T-helper 1 cell treated with Interleukin-12 subunit alpha and Interleukin-12 subunit beta and Interleukin-4 antibody, amounts not matched to agents 30 ng/mL and 1 ng/mL, for 36 hours (primary cell): ENCODE data around the gene SZRD1. TPM values are rescaled to one million over a fixed set of nuclear protein-coding genes. Genes with fewer than 3 reads are reported as not detected.

ENCODE experiments used
- intact Hi-C: fragments of 100-400 bp; cut with micrococcal nuclease; formaldehyde crosslinking; loops from one replicate; pipeline ENCODE4 v1.15.1; 2024
- total RNA-seq: library from RNA; stranded (reverse); gene quantifications from 2 replicates; pipeline ENCODE4 v1.2.3, GENCODE V29; 2022

Gene SZRD1
- total RNA-seq, 1 donor from 2014 or later: 179 TPM

- intact Hi-C loops: no loop called here
Measured at GRCh38 chr1:16393570-16394521, 26.8 kb downstream of the SZRD1 start.

GRCh38 chr1:16394977-16395376 is 27.9 kb downstream of the SZRD1 start:
- intact Hi-C loops: no loop called here

- intact Hi-C loops: no loop called here
Measured at GRCh38 chr1:16396591-16396990, 29.5 kb downstream of the SZRD1 start.

- intact Hi-C loops: no loop called here
Measured at GRCh38 chr1:16397120-16397519, 30.1 kb downstream of the SZRD1 start.

GRCh38 chr1:16398371-16398953 is 31.4 kb downstream of the SZRD1 start:
- intact Hi-C loops: no loop called here

GRCh38 chr1:16402742-16403141 is 35.7 kb downstream of the SZRD1 start:
- intact Hi-C loops: no loop called here

GRCh38 chr1:16405441-16405840 is 38.4 kb downstream of the SZRD1 start:
- intact Hi-C loops: no loop called here

GRCh38 chr1:16406868-16407267 is 39.8 kb downstream of the SZRD1 start:
- intact Hi-C loops: no loop called here

- intact Hi-C loops: no loop called here
Measured at GRCh38 chr1:16409536-16410152, 42.6 kb downstream of the SZRD1 start.

GRCh38 chr1:16410803-16411202 is 43.8 kb downstream of the SZRD1 start:
- intact Hi-C loops: no loop called here

- intact Hi-C loops: no loop called here
Measured at GRCh38 chr1:16413191-16413590, 46.1 kb downstream of the SZRD1 start.

- intact Hi-C loops: no loop called here
Measured at GRCh38 chr1:16418823-16419425, 51.9 kb downstream of the SZRD1 start.

GRCh38 chr1:16420424-16421118 is 53.5 kb downstream of the SZRD1 start:
- intact Hi-C loops: loop anchor here (1.0 kb wide), 4 partner anchors 20 to 53 kb away; partner anchors contain the start of genes NECAP2 and SZRD1

GRCh38 chr1:16421201-16421600 is 54.2 kb downstream of the SZRD1 start:
- intact Hi-C loops: no loop called here

- intact Hi-C loops: no loop called here
Measured at GRCh38 chr1:16422041-16422440, 55.0 kb downstream of the SZRD1 start.

GRCh38 chr1:16425125-16426025 is 58.3 kb downstream of the SZRD1 start:
- intact Hi-C loops: no loop called here

- intact Hi-C loops: no loop called here
Measured at GRCh38 chr1:16430606-16431005, 63.6 kb downstream of the SZRD1 start.

GRCh38 chr1:16433030-16433429 is 66.0 kb downstream of the SZRD1 start:
- intact Hi-C loops: no loop called here

GRCh38 chr1:16434007-16434406 is 67.0 kb downstream of the SZRD1 start:
- intact Hi-C loops: no loop called here

GRCh38 chr1:16434501-16434900 is 67.5 kb downstream of the SZRD1 start:
- intact Hi-C loops: no loop called here
